Measurements from ENCODE around the gene PROX2. TPM values are rescaled to one million over a fixed set of nuclear protein-coding genes. Genes with fewer than 3 reads are reported as not detected.

Gene PROX2
- total RNA-seq, 1 donor from 2014 or later, result not detected

DNA sequence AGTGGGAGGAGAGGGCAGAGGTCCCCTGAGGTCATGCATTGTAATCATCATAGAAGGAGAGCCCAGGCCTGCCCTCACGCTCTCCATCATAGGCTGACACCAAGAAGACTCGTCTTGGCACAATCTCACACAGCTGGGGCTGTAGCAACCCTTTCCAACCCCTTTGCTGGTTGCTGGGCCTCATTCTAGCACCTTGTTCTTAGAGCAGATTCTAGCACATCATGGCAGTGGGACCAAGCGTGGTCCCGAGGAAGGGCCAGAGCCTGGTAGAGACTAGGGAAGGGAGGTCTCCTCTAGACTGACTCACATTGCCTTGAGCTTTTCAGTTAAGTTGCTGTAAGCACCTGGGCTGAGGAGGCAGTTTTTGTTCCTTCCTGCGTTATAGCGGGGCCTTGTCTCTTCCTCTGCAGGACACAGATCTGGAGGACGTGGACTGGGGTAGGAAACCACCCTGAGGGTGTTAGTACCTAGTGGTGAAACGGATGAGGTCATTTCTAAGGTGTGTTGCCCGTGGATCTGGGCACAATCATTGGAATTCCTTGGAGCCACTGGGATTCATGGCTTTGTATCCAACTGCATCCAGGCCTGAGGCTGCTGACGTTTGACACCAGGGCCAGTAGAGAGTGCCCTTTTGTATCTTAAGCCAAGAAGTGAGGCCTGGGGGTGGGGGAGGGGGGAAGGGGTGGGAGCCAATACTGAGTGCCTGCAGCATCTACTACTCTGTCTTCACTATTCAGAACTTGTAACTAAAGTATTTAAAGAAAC is 27.2 kb upstream of the PROX2 start:
- DNase-seq (ENCODE audit: low read depth) (no peak), FAIRE-seq (peak; percentile 83)
- Histone ChIP-seq H3K36me3 (ENCODE audit: control insufficient read depth, insufficient read depth, low read length) (peaks cover 32% of the 10 kb centered on the region), H3K4me3 (ENCODE audit: low read depth, low read length) (no peak overlapping the region), H3K27me3 (ENCODE audit: control insufficient read depth, insufficient read depth, low read length) (no peaks in the 10 kb centered on the region)
- TF ChIP-seq, protein P1, sequence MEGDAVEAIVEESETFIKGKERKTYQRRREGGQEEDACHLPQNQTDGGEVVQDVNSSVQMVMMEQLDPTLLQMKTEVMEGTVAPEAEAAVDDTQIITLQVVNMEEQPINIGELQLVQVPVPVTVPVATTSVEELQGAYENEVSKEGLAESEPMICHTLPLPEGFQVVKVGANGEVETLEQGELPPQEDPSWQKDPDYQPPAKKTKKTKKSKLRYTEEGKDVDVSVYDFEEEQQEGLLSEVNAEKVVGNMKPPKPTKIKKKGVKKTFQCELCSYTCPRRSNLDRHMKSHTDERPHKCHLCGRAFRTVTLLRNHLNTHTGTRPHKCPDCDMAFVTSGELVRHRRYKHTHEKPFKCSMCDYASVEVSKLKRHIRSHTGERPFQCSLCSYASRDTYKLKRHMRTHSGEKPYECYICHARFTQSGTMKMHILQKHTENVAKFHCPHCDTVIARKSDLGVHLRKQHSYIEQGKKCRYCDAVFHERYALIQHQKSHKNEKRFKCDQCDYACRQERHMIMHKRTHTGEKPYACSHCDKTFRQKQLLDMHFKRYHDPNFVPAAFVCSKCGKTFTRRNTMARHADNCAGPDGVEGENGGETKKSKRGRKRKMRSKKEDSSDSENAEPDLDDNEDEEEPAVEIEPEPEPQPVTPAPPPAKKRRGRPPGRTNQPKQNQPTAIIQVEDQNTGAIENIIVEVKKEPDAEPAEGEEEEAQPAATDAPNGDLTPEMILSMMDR (IDR thresholded peaks at IDR 0.05; ENCODE audit: insufficient read depth, low read length, severe bottlenecking), result no peak

DNA sequence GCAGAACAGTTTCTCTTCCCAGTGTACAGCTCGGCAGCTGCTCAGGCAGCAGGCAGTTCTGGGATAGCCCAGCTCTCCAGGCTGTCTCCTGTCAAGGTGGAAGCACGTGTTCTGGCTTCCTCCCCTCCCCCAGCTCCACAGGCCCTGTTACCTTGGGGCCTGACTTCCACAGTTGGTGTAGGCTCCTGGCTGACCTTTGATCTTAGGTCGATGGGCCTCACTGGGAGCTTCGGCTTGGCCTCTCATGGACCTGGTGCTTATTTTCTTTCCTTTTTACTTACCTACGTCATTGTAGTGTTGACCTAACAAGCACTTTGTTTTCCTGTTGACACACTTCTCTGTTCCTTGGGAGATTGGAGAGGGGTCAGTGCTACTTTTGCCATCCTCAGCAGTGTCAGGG is 22.7 kb upstream of the PROX2 start:
- Histone ChIP-seq H3K4me3 (ENCODE audit: low read depth, low read length) (no peak overlapping the region), H3K27me3 (ENCODE audit: control insufficient read depth, insufficient read depth, low read length) (no peaks in the 10 kb centered on the region), H3K36me3 (ENCODE audit: control insufficient read depth, insufficient read depth, low read length) (peaks cover 51% of the 10 kb centered on the region)
- no peak for FAIRE-seq
- DNase-seq (ENCODE audit: low read depth), result no peak
- TF ChIP-seq, protein P1 (IDR thresholded peaks at IDR 0.05; ENCODE audit: insufficient read depth, low read length, severe bottlenecking), result no peak

DNA sequence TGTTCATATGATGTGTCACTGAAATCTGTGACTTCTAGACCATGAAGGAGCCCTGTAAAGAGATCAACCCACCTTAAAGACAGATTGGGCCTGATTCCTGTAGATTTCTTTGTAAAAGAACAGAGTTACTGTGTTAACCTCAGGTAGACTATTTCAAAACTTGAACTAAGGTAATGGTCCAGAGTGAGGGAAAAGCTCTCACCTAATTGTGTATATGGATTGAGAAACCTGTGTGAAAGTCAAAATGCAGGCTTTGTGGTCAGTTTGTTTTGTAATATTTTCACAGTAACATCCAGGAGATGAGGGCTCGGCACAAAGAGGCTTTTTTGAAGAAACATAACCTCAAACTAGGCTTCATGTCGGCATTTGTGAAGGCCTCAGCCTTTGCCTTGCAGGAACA is 22.1 kb upstream of the PROX2 start:
- peaks cover 57% of the 10 kb centered on the region for H3K36me3 ChIP-seq (ENCODE audit: control insufficient read depth, insufficient read depth, low read length)
- FAIRE-seq, result no peak

DNA sequence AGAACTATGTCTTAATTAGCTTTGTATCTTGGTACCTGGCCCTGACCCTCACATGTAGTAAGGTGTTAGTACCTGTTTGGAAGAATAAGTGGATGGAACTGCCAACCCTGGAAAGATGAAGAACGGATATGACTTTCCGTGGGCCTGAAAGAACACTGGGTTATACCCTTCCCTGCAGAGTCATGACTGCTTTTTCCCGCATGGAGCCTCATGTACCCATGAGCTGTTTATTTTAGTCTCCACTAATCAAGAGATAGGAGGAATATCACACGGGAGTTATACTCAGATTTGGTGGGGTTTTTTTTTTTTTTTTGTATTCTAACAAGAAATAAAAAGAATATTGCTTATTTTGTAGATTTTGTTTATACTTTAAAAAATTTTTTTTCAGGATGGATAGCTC is 21.7 kb upstream of the PROX2 start:
- Histone ChIP-seq H3K27me3 (ENCODE audit: control insufficient read depth, insufficient read depth, low read length) (no peaks in the 10 kb centered on the region), H3K4me3 (ENCODE audit: low read depth, low read length) (no peak overlapping the region), H3K36me3 (ENCODE audit: control insufficient read depth, insufficient read depth, low read length) (peaks cover 57% of the 10 kb centered on the region)
- FAIRE-seq (no peak), DNase-seq (ENCODE audit: low read depth) (no peak)
- TF ChIP-seq, protein P1 (IDR thresholded peaks at IDR 0.05; ENCODE audit: insufficient read depth, low read length, severe bottlenecking), result no peak

More for the DNA sequence above, 22.1 kb upstream of the PROX2 start:
- DNase-seq (ENCODE audit: low read depth), result no peak
- Histone ChIP-seq H3K27me3 (ENCODE audit: control insufficient read depth, insufficient read depth, low read length) (no peaks in the 10 kb centered on the region), H3K4me3 (ENCODE audit: low read depth, low read length) (no peak overlapping the region)
- TF ChIP-seq, protein P1 (IDR thresholded peaks at IDR 0.05; ENCODE audit: insufficient read depth, low read length, severe bottlenecking), result no peak

DNA sequence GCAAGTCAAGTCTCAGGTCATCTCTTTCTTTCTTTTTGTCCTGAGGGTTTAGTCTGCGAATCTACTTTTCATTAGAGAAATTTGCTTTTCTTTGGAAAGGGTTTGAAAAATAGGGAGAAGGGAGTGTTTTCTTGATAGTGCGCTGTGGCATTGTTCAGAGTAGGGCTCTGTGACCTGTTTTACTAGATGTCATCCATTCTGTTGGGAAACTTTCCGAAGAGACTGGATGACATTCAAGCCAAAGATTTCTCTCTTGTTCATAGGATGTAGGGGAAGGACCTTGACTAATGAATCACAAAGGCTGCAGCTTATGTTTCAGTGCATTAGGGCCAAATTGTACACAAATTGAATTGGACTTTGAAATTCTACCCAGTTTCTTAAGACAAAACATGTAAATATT is 20.5 kb upstream of the PROX2 start:
- FAIRE-seq (no peak), DNase-seq (ENCODE audit: low read depth) (no peak)
- Histone ChIP-seq H3K27me3 (ENCODE audit: control insufficient read depth, insufficient read depth, low read length) (no peaks in the 10 kb centered on the region), H3K36me3 (ENCODE audit: control insufficient read depth, insufficient read depth, low read length) (peaks cover 56% of the 10 kb centered on the region), H3K4me3 (ENCODE audit: low read depth, low read length) (no peak overlapping the region)
- TF ChIP-seq, protein P1 (IDR thresholded peaks at IDR 0.05; ENCODE audit: insufficient read depth, low read length, severe bottlenecking), result no peak

All from bronchial epithelial cell (primary cell).